HG02973 (cell line): ENCODE results near the gene C6orf15.

Experiments
- ATAC-seq: cut with Tn5 transposase; IDR thresholded peaks from one replicate; pipeline ENCODE4 v1.9.1; 2021; ENCODE audit warnings: moderate library complexity; ENCODE audit not compliant: unreplicated experiment

The C6orf15 gene

DNA sequence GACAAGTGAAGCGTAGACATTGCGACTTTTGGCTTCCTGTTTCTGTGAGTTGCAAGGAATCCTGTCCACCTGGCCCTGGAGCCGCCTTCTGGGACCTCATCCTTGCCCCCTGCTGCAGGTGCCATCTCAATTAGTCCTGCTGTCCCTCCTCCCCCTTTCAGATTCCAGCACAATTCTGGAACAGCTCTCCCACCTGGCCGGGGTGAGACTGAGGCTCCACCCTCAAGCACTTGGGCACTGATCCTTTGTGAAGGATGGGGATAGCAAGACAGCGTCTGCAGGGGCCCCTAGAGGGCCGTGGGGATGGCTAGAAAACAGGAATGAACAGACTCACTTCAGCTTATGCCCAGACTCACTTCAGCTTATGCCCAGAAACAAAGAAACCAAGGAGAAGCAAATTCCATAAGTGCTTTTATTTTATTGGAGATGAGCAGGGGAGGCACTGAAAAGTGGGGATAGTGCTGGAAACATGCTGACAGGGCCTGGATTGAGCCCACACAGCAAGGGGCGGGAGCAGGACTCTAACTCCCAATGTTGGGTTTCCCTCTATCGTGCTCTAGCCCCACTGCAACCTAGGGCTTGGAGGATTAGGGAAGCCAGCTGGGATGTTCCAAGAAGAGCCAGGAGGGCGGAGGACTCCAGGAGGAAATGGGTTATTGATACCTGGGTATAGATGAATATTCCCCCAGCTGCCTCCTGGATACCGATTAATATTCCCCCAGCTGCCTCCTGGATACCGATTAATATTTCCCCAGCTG, 1.4 kb downstream of the C6orf15 start:
- no peak for ATAC-seq

DNA sequence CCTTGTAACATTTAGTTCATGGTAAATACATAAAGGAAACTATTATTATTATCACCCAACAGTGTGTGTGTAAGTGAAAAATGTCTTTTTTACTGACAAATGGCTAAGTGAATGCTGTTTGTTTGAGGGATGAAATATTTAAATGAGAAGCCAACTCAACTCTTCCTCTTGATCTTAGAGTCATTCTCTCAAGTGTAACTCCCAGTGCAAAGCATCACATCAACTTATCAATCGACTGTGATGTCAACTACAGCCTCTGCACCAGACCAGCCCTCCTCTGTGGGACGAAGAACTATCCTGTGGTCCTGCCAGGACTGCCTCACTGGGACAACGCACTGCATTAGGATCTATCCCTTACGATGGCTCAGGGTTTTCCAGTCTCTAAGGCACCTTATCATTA, 5.3 kb downstream of the C6orf15 start:
- ATAC-seq = no peak

DNA sequence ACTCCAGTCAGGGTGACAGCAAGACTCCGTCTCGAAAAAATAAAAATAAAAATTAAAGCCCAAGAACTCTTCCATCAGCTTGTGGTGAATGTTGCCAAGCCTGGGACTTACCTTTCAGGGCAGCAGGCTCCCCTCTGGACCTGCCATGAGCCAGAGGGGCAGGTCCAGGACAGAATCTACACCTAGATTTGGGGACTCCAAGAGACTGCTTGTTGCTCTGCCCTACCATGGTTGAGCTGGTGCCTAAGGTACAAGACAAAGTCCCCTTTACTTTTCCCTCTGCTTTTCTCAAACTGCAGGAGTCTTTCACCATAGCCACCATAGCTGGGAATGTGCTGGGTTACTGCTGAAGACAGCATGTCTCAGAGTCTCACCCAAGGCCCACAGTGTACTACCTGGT, 9.2 kb downstream of the C6orf15 start:
- ATAC-seq = no peak

GRCh38 chr6:31098449-31098938, 13.9 kb downstream of the C6orf15 start:
- no peak for ATAC-seq

GRCh38 chr6:31096656-31097055, 15.7 kb downstream of the C6orf15 start:
- ATAC-seq = no peak

DNA sequence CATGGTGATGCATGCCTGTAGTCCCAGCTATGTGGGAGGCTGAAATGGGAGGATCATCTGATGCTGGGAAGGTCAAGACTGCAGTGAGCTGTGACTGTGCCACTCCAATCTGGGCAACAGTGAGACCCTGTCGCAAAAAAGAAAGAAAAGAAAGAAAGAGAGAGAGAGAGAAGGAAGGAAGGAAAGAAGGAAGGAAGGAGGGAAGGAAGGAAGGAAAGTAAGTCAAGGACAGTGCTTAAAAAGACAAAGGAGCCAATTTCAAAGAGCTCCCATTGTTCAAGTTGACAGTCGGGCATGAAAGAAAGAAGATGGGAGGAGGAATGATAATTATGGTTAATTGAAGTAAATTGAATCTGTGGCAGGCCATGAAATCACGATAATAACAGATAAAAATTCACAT, 16.2 kb downstream of the C6orf15 start:
- ATAC-seq = no peak

GRCh38 chr6:31094389-31094881, 17.9 kb downstream of the C6orf15 start:
- ATAC-seq = no peak

DNA sequence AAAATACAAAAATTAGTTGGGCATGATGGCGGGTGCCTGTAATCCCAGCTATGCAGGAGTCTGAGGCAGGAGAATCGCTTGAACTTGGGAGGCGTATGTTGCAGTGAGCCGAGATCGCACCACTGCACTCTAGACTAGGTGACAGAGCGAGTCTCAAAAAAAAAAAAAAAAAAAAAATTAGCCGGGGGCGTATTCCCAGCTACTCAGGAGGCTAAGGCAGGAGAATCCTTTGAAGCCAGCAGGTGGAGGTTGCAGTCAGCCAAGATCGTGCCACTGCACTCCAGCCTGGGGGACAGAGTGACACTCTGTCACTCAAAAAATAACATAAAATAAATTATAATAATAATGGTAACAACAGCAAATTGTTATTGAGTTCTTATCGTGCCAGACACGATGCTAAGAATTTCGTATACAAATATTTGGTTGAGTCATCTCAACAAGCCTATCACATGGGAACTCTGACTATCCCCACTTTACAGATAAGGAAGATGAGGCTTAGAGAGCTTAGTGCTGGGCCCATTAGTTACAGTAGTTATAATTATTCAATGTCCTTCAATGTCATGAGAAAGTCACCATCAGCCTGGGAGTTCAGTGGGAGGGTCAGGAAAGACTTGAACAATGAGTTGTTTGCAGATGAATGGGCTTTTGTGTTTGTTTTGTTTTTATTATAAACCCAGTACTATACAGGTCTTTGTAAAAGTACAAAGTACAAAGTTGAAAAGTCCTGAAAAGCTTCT, 19.4 kb downstream of the C6orf15 start:
- ATAC-seq = no peak

DNA sequence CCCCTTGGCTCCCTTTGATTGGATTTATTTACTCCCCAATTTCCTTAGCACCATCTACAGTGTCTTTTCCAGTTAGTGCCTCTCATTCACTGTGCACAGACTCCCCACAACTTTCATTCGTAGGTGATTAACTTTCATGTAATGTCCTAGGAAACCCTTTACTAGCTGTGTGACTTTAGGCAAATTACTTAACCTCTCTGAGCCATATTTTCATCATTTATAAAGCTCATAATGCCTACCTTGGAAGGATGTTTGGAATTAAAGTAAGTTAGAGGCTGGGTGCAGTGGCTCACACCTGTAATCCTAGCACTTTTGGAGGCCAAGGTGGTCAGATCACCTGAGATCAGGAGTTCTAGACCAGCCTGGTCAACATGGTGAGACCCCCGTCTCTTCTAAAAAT, 20.1 kb downstream of the C6orf15 start:
- ATAC-seq = no peak

DNA sequence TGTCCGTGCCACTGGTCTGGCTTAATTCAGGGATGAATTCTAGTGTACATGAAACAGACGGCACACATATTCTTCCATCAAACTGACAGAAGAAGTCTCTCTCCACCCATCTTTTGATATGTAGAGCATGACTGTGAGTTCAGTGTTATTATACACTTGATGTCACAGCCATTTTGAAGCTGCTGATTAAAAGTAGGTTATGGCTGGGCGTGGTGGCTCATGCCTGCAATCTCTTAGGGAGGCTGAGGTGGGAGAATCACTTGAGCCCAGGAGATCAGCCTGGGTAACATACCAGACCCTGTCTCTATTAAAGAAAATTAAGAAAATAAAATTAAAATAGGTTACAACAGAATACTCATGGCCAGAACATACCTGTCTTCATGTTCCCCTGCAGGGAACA, 20.7 kb downstream of the C6orf15 start:
- no peak for ATAC-seq

DNA sequence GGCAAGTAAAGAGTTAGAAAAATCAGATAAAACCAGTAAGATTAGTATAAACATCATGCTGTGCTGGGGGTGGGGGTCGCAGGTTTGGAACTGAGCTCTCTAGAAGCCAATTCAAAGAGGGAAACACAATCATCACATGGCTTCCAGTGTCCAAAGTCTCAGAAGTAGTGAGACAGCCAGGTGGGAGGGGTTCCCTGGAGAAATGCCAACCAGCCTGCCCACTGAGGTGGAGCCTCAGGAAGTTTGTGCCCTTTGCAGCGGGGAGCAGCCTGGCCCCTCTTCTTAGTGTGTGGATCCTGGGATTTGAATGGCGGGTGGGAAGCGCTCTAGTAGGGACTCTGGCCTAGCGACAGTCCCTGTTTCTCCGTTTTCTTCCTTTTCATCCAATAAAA, 21.4 kb downstream of the C6orf15 start:
- ATAC-seq = no peak

- no peak for ATAC-seq
Observed at GRCh38 chr6:31090275-31090972, 22.0 kb downstream of the C6orf15 start.

DNA sequence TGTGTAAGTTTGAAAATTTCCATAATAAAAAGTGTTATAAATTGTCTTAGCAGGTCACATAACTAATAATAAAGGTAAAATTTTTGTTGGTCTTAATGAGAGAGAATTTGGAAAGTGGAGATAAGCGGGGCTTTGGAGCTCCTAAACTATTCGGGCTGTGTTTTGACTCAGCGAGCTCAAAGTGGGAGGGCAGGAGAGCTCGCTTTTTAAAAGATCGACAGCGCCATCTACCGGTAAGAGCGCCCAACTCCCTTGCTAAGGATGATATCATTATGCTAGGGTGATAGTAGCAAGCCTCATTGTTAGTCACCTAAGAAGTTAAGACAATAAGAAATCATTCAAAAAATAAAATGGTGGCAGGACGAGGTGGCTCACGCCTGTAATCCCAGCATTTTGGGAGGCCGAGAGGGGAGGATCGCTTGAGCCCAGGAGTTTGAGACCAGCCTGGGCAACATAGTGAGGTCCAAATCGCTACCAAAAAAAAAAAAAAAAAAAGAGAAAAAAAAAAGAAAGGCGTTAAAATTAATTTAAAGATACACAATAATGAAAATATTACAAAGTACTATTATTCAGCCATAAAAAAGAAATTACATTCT, 24.8 kb downstream of the C6orf15 start:
- ATAC-seq = no peak

DNA sequence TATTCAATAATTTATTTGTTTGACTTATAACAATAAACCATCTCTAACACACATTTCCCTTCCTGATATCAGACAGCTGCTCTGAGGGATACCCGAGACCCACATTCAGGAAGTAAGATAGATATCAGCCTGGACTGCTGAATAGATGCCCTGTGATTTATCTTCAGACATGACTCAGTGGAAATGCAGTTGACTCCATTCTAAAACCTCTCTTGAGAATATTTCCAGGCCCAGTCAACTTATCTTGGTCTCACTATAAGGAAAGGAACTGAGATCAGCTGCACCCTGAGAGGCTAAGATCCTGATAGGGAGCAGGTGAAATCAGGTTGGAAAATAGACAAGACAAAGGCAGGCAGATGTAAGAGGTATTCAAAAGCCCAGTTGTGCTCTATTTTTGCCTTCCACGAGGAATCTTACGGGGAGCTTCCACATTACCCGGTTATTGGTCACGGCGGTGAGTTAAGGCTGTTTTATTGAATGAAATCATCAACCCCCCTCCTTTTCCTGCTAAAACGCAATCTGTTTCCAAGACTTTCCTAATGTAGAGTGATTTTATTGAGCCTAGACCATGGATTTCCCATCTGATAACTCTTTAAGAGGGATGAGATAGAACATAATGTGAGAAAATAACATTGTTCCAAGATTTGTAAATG, 25.5 kb downstream of the C6orf15 start:
- ATAC-seq = no peak

DNA sequence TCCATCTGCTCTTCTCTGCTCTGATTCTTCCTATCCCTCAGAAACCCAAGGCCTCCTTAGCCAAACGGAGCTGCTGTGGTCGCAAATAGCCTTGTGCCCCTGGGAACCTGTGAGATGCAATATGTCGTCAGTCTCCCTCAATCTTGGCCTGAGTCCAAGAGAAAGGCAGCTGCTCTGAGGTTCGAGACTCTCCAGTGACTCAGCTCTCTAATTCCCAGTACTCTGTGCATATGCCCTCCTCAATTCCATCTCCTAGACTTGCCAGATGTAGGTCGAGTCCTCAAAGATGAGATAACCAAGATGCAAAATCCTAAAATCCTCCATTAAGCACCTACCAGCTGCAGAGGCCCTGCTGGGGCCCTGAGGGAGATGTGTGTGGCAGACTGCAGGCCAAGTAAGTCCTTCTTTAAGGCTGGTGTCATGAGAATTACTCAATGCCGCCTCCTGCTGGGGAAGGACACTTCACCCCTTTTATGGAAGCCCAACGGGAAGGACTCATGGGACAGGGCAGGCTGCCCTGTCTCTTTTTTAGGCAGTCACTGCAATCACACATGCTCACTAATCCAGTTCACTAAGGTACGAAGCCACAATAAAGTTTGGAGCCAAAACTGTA, 28.5 kb downstream of the C6orf15 start:
- ATAC-seq = no peak

- ATAC-seq = no peak
Observed at GRCh38 chr6:31081872-31082271, 30.5 kb downstream of the C6orf15 start.

- ATAC-seq = no peak
Observed at GRCh38 chr6:31079656-31080261, 32.6 kb downstream of the C6orf15 start.

DNA sequence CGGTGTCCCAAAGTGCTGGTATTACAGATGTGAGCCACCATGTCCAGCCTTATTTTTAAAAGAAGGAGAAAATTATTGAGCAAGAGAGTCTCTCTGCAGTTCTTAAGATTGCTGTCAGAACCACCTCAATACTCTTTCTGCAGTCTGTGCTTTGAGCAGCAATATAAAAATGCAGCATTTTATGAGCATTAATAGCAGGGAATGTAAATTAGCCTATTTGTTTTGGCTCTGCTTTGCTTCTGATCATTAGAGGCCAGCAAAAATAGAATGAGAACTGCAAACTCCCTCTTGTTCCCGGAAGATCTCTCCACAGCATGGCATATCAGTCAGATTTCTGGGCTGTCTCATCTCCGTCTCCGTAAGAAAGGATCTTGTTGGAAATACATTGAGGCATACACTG, 35.8 kb downstream of the C6orf15 start:
- ATAC-seq = no peak

GRCh38 chr6:31075528-31075927, 36.8 kb downstream of the C6orf15 start:
- ATAC-seq = no peak

GRCh38 chr6:31074401-31074800, 38.0 kb downstream of the C6orf15 start:
- no peak for ATAC-seq
